ENCODE measurements around the gene PACRG.

Gene PACRG

GRCh38 chr6:162921510-162922040, 193.8 kb downstream of the PACRG start:
- no peak for DNase-seq (ENCODE audit: low read depth)
- TF ChIP-seq, protein P1, sequence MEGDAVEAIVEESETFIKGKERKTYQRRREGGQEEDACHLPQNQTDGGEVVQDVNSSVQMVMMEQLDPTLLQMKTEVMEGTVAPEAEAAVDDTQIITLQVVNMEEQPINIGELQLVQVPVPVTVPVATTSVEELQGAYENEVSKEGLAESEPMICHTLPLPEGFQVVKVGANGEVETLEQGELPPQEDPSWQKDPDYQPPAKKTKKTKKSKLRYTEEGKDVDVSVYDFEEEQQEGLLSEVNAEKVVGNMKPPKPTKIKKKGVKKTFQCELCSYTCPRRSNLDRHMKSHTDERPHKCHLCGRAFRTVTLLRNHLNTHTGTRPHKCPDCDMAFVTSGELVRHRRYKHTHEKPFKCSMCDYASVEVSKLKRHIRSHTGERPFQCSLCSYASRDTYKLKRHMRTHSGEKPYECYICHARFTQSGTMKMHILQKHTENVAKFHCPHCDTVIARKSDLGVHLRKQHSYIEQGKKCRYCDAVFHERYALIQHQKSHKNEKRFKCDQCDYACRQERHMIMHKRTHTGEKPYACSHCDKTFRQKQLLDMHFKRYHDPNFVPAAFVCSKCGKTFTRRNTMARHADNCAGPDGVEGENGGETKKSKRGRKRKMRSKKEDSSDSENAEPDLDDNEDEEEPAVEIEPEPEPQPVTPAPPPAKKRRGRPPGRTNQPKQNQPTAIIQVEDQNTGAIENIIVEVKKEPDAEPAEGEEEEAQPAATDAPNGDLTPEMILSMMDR (IDR thresholded peaks at IDR 0.05; ENCODE audit: insufficient read depth, low read depth, low read length, missing control alignments) = no peak
- H3K4me3 ChIP-seq (ENCODE audit: low read depth, low read length) = no peak overlapping the region

GRCh38 chr6:162922563-162923166, 194.9 kb downstream of the PACRG start:
- TF ChIP-seq, protein P1 (IDR thresholded peaks at IDR 0.05; ENCODE audit: insufficient read depth, low read depth, low read length, missing control alignments) = no peak
- no peak overlapping the region for H3K4me3 ChIP-seq (ENCODE audit: low read depth, low read length)
- no peak for DNase-seq (ENCODE audit: low read depth)

DNA sequence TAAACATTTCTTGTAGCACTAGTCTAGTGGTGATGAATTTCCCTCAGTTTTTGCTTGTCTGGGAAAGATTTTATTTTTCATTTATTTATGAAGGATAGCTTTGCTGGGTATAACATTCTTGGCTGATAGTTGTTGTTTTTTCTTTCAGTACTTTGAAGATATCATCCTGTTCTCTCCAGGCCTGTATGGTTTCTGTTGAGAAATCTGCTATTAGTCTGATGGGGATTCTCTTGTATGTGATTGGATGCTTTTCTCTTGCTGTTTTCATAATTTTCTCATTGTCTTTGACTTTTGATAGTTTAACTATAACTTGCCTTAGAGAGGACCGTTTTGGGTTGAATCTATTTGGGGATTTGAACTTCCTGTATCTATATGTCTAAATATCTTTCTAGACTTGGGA, 207.1 kb downstream of the PACRG start:
- no peak overlapping the region for H3K4me3 ChIP-seq (ENCODE audit: low read depth, low read length)
- DNase-seq (ENCODE audit: low read depth) = no peak
- TF ChIP-seq, protein P1 (IDR thresholded peaks at IDR 0.05; ENCODE audit: insufficient read depth, low read depth, low read length, missing control alignments) = no peak

GRCh38 chr6:162940426-162940825, 212.7 kb downstream of the PACRG start:
- DNase-seq (ENCODE audit: low read depth) = no peak
- H3K4me3 ChIP-seq (ENCODE audit: low read depth, low read length) = no peak overlapping the region
- TF ChIP-seq, protein P1 (IDR thresholded peaks at IDR 0.05; ENCODE audit: insufficient read depth, low read depth, low read length, missing control alignments) = no peak

DNA sequence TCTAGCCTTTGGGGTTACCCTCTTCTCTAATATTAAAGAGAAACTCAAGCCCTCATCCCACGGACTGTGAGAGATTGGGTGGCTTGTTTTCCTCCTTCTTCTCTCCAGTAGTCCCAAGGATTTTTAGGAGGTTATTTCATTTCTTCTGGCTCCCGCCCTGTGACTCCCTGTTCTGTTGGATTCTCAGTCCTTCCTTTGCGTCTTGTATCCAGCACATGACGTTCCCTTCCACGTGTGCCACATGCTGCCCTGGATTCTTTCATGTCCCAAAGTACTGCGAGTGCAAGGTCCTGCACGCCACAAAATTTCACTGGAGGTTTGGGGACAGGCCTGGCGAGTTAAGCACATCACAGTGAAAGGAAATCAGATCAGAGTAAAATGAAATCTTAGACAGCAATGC, 213.4 kb downstream of the PACRG start:
- no peak for DNase-seq (ENCODE audit: low read depth)
- TF ChIP-seq, protein P1 (IDR thresholded peaks at IDR 0.05; ENCODE audit: insufficient read depth, low read depth, low read length, missing control alignments) = no peak

GRCh38 chr6:162942866-162943265, 215.1 kb downstream of the PACRG start:
- no peak for DNase-seq (ENCODE audit: low read depth)
- TF ChIP-seq, protein P1 (IDR thresholded peaks at IDR 0.05; ENCODE audit: insufficient read depth, low read depth, low read length, missing control alignments) = no peak
- H3K4me3 ChIP-seq (ENCODE audit: low read depth, low read length) = no peak overlapping the region

More for the DNA sequence above, 213.4 kb downstream of the PACRG start:
- H3K4me3 ChIP-seq (ENCODE audit: low read depth, low read length) = no peak overlapping the region

GRCh38 chr6:162943369-162943768, 215.6 kb downstream of the PACRG start:
- TF ChIP-seq, protein P1 (IDR thresholded peaks at IDR 0.05; ENCODE audit: insufficient read depth, low read depth, low read length, missing control alignments) = no peak
- DNase-seq (ENCODE audit: low read depth) = no peak
- H3K4me3 ChIP-seq (ENCODE audit: low read depth, low read length) = no peak overlapping the region
